Left lung (tissue), 10 donors: ENCODE results near the gene TRA2B. TPM values are rescaled to one million over a fixed set of nuclear protein-coding genes. Genes with fewer than 3 reads are reported as not detected.
A peak's percentile ranks its signal among the peaks of the same experiment; 100 is the strongest.

Experiments used
- ATAC-seq: fragments of 200-7000 bp; cut with Tn5 transposase; one replicate; pipeline ENCODE4 v1.9.1; 2020; ENCODE audit warnings: moderate library complexity
- DNase-seq, 4 donors: peaks; one replicate each; pipeline ENCODE4 v3.0.0-alpha.2; 2013 to 2020
- H3K27ac ChIP-seq, 2 donors: fragments of 200-600 bp; sonication (generic) in 1 of 2; one replicate each; pipeline versions ENCODE4 v1.5.0 to v1.8.0; 2020 to 2021
- H3K27me3 ChIP-seq, 2 donors: fragments of 200-600 bp; sonication (generic) in 1 of 2; one replicate each; pipeline versions ENCODE4 v1.5.0 to v1.8.0; 2020 to 2021
- H3K36me3 ChIP-seq, 2 donors: fragments of 200-600 bp; sonication (generic) in 1 of 2; one replicate each; pipeline versions ENCODE4 v1.5.0 to v1.8.0; 2020 to 2021
- H3K4me1 ChIP-seq, 2 donors: fragments of 200-600 bp; one replicate each; pipeline ENCODE4 v1.8.0; 2021
- H3K4me3 ChIP-seq, 2 donors: fragments of 200-600 bp; sonication (generic) in 1 of 2; one replicate each; pipeline versions ENCODE4 v1.5.0 to v1.8.0; 2020 to 2021; ENCODE audit warnings: mild to moderate bottlenecking in 1 of 2
- H3K9me3 ChIP-seq, 2 donors: fragments of 200-600 bp; sonication (generic) in 1 of 2; one replicate each; pipeline versions ENCODE4 v1.5.0 to v1.8.0; 2020 to 2021
- CTCF ChIP-seq, 2 donors: fragments of 200-600 bp; sonication (generic) in 1 of 2; IDR thresholded peaks; one replicate each; pipeline versions ENCODE4 v1.5.0 to v1.8.0; 2021; ENCODE audit warnings: antibody characterized with exemption in 2 of 2
- intact Hi-C, 2 donors: fragments of 100-400 bp; cut with DNase I; formaldehyde crosslinking; loops; one replicate each; pipeline versions ENCODE4 v1.11.2 to v1.14.2; 2022
- polyA plus RNA-seq, 6 donors: library from polyadenylated mRNA; unstranded; fragments of 120-200 nt; gene quantifications; one replicate each; pipeline ENCODE4 v1.2.1, GENCODE V29; 2013; ENCODE audit not compliant: insufficient read length in 6 of 6
- total RNA-seq, 2 donors: library from RNA; stranded (reverse); fragmentation: NEBNext Ultra II Directional; extraction: Animal tissue kit (Norgen Biotek cat#: 25700); gene quantifications; one replicate each; pipeline ENCODE4 v1.2.1, GENCODE V29; 2021
- donor health status: DM: no; HTN: yes; CAD: no.
- donor health status: DM: no; HTN: no; CAD: no.

TRA2B gene
- total and polyA plus RNA-seq, 8 donors, result 86.0 to 300 (median 273) TPM

GRCh38 chr3:185934767-185935464, 2.9 kb downstream of the TRA2B start:
- no peak for TF ChIP-seq CTCF (IDR thresholded peaks at IDR 0.05)
- Histone ChIP-seq H3K4me1 (peaks cover 37 to 63% of the 10 kb centered on the region in 2 donors), H3K27ac (peak overlapping the region in 1 of 2 donors; percentile 100), H3K36me3 (peaks cover 0 to 12% of the 10 kb centered on the region in 2 donors), H3K4me3 (peak overlapping the region; percentile 63 to 83), H3K27me3 (no peaks in the 10 kb centered on the region), H3K9me3 (no peaks in the 10 kb centered on the region)
- DNase-seq (no peak), ATAC-seq (no peak)
- intact Hi-C loops, result no loop called here

- intact Hi-C loops, result no loop called here
- peak overlapping the region; percentile 8 to 14 for H3K27ac ChIP-seq
- no peaks in the 10 kb centered on the region for H3K27me3 ChIP-seq
- ATAC-seq, result no peak
- peaks cover 44 to 71% of the 10 kb centered on the region in 2 donors for H3K4me1 ChIP-seq
- H3K9me3 ChIP-seq, result no peaks in the 10 kb centered on the region
- H3K4me3 ChIP-seq, result peak overlapping the region; percentile 6 to 63
- H3K36me3 ChIP-seq, result peaks cover 0 to 12% of the 10 kb centered on the region in 2 donors
- TF ChIP-seq CTCF (IDR thresholded peaks at IDR 0.05), result no peak
- DNase-seq, result no peak
Observed at GRCh38 chr3:185934174-185934557, 3.6 kb downstream of the TRA2B start.

- Histone ChIP-seq H3K4me3 (peak overlapping the region; percentile 6 to 63), H3K27ac (peak overlapping the region in 1 of 2 donors; percentile 8)
Observed at GRCh38 chr3:185933374-185934173, 4.2 kb downstream of the TRA2B start.

DNA sequence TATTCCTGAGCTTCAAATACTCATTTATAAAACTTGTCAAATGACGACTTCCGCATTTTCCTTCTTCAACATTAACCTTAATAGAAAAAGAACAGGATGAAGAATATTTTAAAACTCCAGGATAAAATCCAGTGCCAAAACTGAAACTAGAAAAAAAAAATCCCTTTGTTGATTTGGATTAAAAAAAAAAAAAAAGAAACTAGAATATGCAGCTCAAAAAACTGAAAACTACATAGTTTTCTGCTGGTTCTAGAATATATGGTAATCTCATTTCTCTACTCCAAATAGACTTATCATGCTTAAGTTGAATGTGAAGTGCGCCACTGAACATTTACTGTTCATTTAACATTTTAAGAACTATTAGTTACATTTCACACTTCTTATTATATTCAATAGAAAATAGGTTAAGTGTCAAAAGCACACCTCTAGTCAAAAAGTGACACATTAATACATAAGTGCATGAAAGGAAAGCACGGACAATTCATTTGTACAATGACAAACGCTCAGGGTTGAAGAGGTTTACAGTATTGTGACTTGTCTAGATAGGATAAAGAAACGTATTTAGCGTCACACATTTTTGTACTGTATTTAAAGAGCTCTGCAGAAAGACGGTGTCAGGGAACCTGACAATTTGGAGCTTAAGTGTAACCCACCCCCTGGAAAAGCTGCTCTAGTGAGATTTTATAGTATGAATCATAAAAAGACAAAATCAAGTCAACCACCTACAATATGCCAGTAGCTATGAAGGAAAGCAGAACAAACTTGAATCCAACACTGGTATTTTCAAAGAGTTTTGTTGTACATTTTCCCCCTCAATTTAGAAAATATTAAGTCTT, 5.8 kb downstream of the TRA2B start:
- Histone ChIP-seq H3K4me1 (peaks cover 66 to 87% of the 10 kb centered on the region in 2 donors), H3K27me3 (no peaks in the 10 kb centered on the region), H3K36me3 (peaks cover 0 to 12% of the 10 kb centered on the region in 2 donors), H3K27ac (peak overlapping the region; percentile 14 to 58), H3K4me3 (peak overlapping the region in 1 of 2 donors; percentile 63), H3K9me3 (no peaks in the 10 kb centered on the region)
- no peak for TF ChIP-seq CTCF (IDR thresholded peaks at IDR 0.05)
- intact Hi-C loops, result no loop called here
- DNase-seq, result no peak
- peak; percentile 6 for ATAC-seq

More at GRCh38 chr3:185933374-185934173, 4.2 kb downstream of the TRA2B start:
- ATAC-seq, result no peak
- intact Hi-C loops, result no loop called here
- TF ChIP-seq CTCF (IDR thresholded peaks at IDR 0.05), result no peak
- no peaks in the 10 kb centered on the region for H3K9me3 ChIP-seq
- peaks cover 50 to 76% of the 10 kb centered on the region in 2 donors for H3K4me1 ChIP-seq
- H3K36me3 ChIP-seq, result peaks cover 0 to 12% of the 10 kb centered on the region in 2 donors
- no peaks in the 10 kb centered on the region for H3K27me3 ChIP-seq
- no peak for DNase-seq
